H1 (cell line): Measurements from ENCODE around the gene RERE. TPM values are rescaled to one million over a fixed set of nuclear protein-coding genes. Genes with fewer than 3 reads are reported as not detected.

Experiments used
- CTCF ChIA-PET: fragments of 300-600 bp; sonication (Branson Sonifier 250); formaldehyde crosslinking; loops from one replicate; lab custom pipeline; 2021; ENCODE audit not compliant: partially characterized antibody; lab: Charles Lee
- POLR2A ChIA-PET: fragments of 300-600 bp; sonication (Branson Sonifier 250); formaldehyde crosslinking; loops from one replicate; lab custom pipeline; 2021; ENCODE audit warnings: inconsistent platforms; ENCODE audit not compliant: partially characterized antibody; lab: Charles Lee
- DNase-seq, 2 experiments: peaks; one replicate each; pipeline versions ENCODE4 v3.0.0 to v3.0.0-alpha.2; 2010 to 2022; ENCODE audit warnings: low spot score in 2 of 2, low read depth in 1 of 2, mixed read lengths in 1 of 2
- FAIRE-seq: peaks from 2 replicates; lab custom pipeline; 2011; peaks lifted over from hg19 to GRCh38; lab: Jason Lieb, UNC
- H2AFZ ChIP-seq: 2 replicates; pipeline ENCODE4 v1.8.1; 2012; ENCODE audit warnings: low read length, inconsistent platforms
- H2AK5ac ChIP-seq: 2 replicates; pipeline ENCODE4 v1.6.1; 2013; ENCODE audit warnings: low read depth, low read length
- H2BK120ac ChIP-seq: replicated peaks from 2 replicates; pipeline ENCODE3; 2013; ENCODE audit warnings: low read depth, low read length, inconsistent platforms
- H2BK12ac ChIP-seq: 2 replicates; pipeline ENCODE4 v1.6.1; 2013; ENCODE audit warnings: low read depth, low read length
- H2BK15ac ChIP-seq: 2 replicates; pipeline ENCODE4 v1.6.1; 2013; ENCODE audit warnings: low read length
- H2BK20ac ChIP-seq: 2 replicates; pipeline ENCODE4 v1.6.1; 2013; ENCODE audit warnings: low read length
- H2BK5ac ChIP-seq: 2 replicates; pipeline ENCODE4 v1.6.1; 2013; ENCODE audit warnings: low read depth, low read length
- H3K14ac ChIP-seq: 2 replicates; pipeline ENCODE4 v1.6.1; 2013; ENCODE audit warnings: inconsistent platforms; ENCODE audit not compliant: insufficient read length
- H3K18ac ChIP-seq: 2 replicates; pipeline ENCODE4 v1.6.1; 2013; ENCODE audit warnings: low read length; ENCODE audit errors: extremely low read depth
- H3K23ac ChIP-seq: 2 replicates; pipeline ENCODE4 v1.6.1; 2013; ENCODE audit warnings: inconsistent platforms; ENCODE audit not compliant: insufficient read length
- H3K23me2 ChIP-seq: 2 replicates; pipeline ENCODE4 v1.6.1; 2013; ENCODE audit warnings: low read depth, low read length
- H3K27ac ChIP-seq: 2 replicates; pipeline ENCODE4 v1.6.1; 2011; ENCODE audit warnings: low read depth, low read length, inconsistent platforms
- H3K27me3 ChIP-seq, 4 experiments: replicated peaks in 1 of 4; 1 replicate in 1 of 4; 2 replicates in 3 of 4; pipeline versions ENCODE4 v1.6.1 to v1.8.1; 2011 to 2013; ENCODE audit warnings: low read length in 3 of 4, mild to moderate bottlenecking in 3 of 4, inconsistent platforms in 2 of 4, mixed read lengths in 2 of 4, moderate library complexity in 1 of 4; ENCODE audit not compliant: control insufficient read depth in 3 of 4, insufficient read depth in 3 of 4; ENCODE audit errors: extremely low read depth in 1 of 4
- H3K36me3 ChIP-seq, 4 experiments: 2 replicates each; pipeline versions ENCODE4 v1.6.1 to v1.8.1; 2011 to 2013; ENCODE audit warnings: mild to moderate bottlenecking in 4 of 4, low read length in 3 of 4, moderate library complexity in 2 of 4, control low read depth in 1 of 4, inconsistent platforms in 1 of 4; ENCODE audit not compliant: insufficient read depth in 4 of 4, control insufficient read depth in 2 of 4
- H3K4ac ChIP-seq: replicated peaks from 2 replicates; pipeline ENCODE3; 2013; ENCODE audit warnings: low read length, low read depth, mixed read lengths, inconsistent platforms; ENCODE audit not compliant: insufficient read length
- H3K4me1 ChIP-seq, 4 experiments: replicated peaks in 1 of 4; 1 replicate in 1 of 4; 2 replicates in 3 of 4; pipeline versions ENCODE4 v1.6.1 to v1.8.1; 2011 to 2013; ENCODE audit warnings: low read length in 3 of 4, inconsistent platforms in 2 of 4, mixed read lengths in 1 of 4; ENCODE audit not compliant: insufficient read depth in 4 of 4, control insufficient read depth in 3 of 4
- H3K4me2 ChIP-seq, 2 experiments: 2 replicates each; pipeline versions ENCODE4 v1.6.1 to v1.8.1; 2011 to 2013; ENCODE audit warnings: low read depth in 2 of 2, low read length in 2 of 2, control low read depth in 1 of 2, inconsistent platforms in 1 of 2, mild to moderate bottlenecking in 1 of 2; ENCODE audit not compliant: insufficient read depth in 1 of 2
- H3K4me3 ChIP-seq, 4 experiments: fragments of 200-600, 300-600 bp in 1 of 4; sonication (generic), shearing (Covaris generic), sonication (Bioruptor Twin) in 1 of 4; 2 replicates each; pipeline versions ENCODE4 v1.5.1 to v1.8.1; 2011 to 2016; ENCODE audit warnings: low read length in 4 of 4, low read depth in 3 of 4, control low read depth in 2 of 4, inconsistent platforms in 2 of 4, mild to moderate bottlenecking in 2 of 4, mixed read lengths in 1 of 4, moderate library complexity in 1 of 4; ENCODE audit not compliant: insufficient read depth in 2 of 4; ENCODE audit errors: extremely low read depth in 1 of 4
- H3K56ac ChIP-seq: replicated peaks from 2 replicates; pipeline ENCODE3; 2013; ENCODE audit warnings: low read depth, mild to moderate bottlenecking, mixed read lengths, low read length, inconsistent platforms; ENCODE audit not compliant: insufficient read length
- H3K79me1 ChIP-seq: 2 replicates; pipeline ENCODE4 v1.6.1; 2013; ENCODE audit warnings: low read depth, low read length, control low read depth
- H3K79me2 ChIP-seq, 2 experiments: 2 replicates each; pipeline versions ENCODE4 v1.6.1 to v1.8.1; 2012 to 2013; ENCODE audit warnings: low read length in 2 of 2, mild to moderate bottlenecking in 2 of 2, inconsistent platforms in 1 of 2; ENCODE audit not compliant: insufficient read depth in 2 of 2, control insufficient read depth in 1 of 2
- H3K9ac ChIP-seq, 4 experiments: replicated peaks in 1 of 4; 1 replicate in 1 of 4; 2 replicates in 3 of 4; pipeline versions ENCODE4 v1.6.1 to v1.8.1; 2011 to 2013; ENCODE audit warnings: low read depth in 3 of 4, low read length in 3 of 4, control low read depth in 2 of 4, mild to moderate bottlenecking in 2 of 4, moderate library complexity in 2 of 4, inconsistent platforms in 1 of 4; ENCODE audit errors: extremely low read depth in 1 of 4
- H3K9me3 ChIP-seq, 2 experiments: 2 replicates each; pipeline versions ENCODE4 v1.6.1 to v1.8.1; 2012 to 2013; ENCODE audit warnings: mild to moderate bottlenecking in 2 of 2, moderate library complexity in 2 of 2, control low read depth in 1 of 2, inconsistent platforms in 1 of 2, low read depth in 1 of 2, low read length in 1 of 2, mixed read lengths in 1 of 2; ENCODE audit not compliant: insufficient read depth in 2 of 2
- H4K20me1 ChIP-seq, 2 experiments: replicated peaks in 1 of 2; 2 replicates each; pipeline versions ENCODE3 to v1.8.1; 2011 to 2013; ENCODE audit warnings: inconsistent platforms in 2 of 2, low read length in 2 of 2, mild to moderate bottlenecking in 1 of 2; ENCODE audit not compliant: insufficient read depth in 2 of 2, control insufficient read depth in 1 of 2
- H4K5ac ChIP-seq: 2 replicates; pipeline ENCODE4 v1.6.1; 2013; ENCODE audit warnings: low read length, low read depth, mixed read lengths, inconsistent platforms; ENCODE audit not compliant: insufficient read length
- H4K8ac ChIP-seq: 2 replicates; pipeline ENCODE4 v1.8.0; 2013; ENCODE audit warnings: mild to moderate bottlenecking, moderate library complexity, low read length, inconsistent platforms; ENCODE audit not compliant: insufficient read depth; ENCODE audit errors: extremely low read depth
- H4K91ac ChIP-seq: replicated peaks from 2 replicates; pipeline ENCODE3; 2013; ENCODE audit warnings: low read length, mixed read lengths, inconsistent platforms; ENCODE audit not compliant: insufficient read length
- SRF ChIP-seq: IDR thresholded peaks from 2 replicates; pipeline ENCODE4 v1.6.1; 2011; ENCODE audit warnings: mild to moderate bottlenecking, low read depth, low read length, moderate library complexity
- TEAD4 ChIP-seq: IDR thresholded peaks from 2 replicates; pipeline ENCODE4 v1.6.1; 2012; ENCODE audit warnings: low read depth, low read length, inconsistent platforms, mixed read lengths
- WGBS, 2 experiments: shearing (Covaris generic) in 1 of 2; methylation state at CpG; one replicate each; pipeline versions ENCODE4 v1.1.6 to v1.1.7; 2013 to 2015; ENCODE audit warnings: low lambda C conversion rate in 2 of 2, mixed read lengths in 2 of 2, inconsistent platforms in 1 of 2, low coverage in 1 of 2, missing lambda C conversion rate in 1 of 2; ENCODE audit not compliant: insufficient replicate concordance in 2 of 2, insufficient coverage in 1 of 2, insufficient read length in 1 of 2; ENCODE audit errors: extremely low coverage in 1 of 2, missing lambda C conversion rate in 1 of 2; 5-methylcytosine and 5-hydroxymethylcytosine counted together
- polyA plus RNA-seq, 7 experiments: library from polyadenylated mRNA; depleted of rRNA in 3 of 7; stranded (reverse) in 5 of 7; unstranded in 2 of 7; fragments of >200 nt in 5 of 7; fragments of 200-250 nt in 2 of 7; gene quantifications; 1 replicate in 5 of 7; 2 replicates in 1 of 7; 4 replicates in 1 of 7; pipeline versions ENCODE4 v1.2.1 to v1.2.3, GENCODE V29; 2011 to 2013; ENCODE audit warnings: missing spikeins in 2 of 7, mixed read lengths in 2 of 7
- total RNA-seq: library from RNA; stranded (reverse); fragmentation: NEBNext Ultra II Directional; extraction: Animal tissue kit (Norgen Biotek cat#: 25700); gene quantifications from 2 replicates; pipeline ENCODE4 v1.2.1, GENCODE V29; 2021

The RERE gene
- total and polyA plus RNA-seq, 2 of the 8 experiments (the other 6 are each of a cell fraction or from before 2014, with no cell fraction given), result 15.3 to 142 TPM

GRCh38 chr1:8464377-8464776 is 353.1 kb downstream of the RERE start:
- Histone ChIP-seq H3K23ac (no peak overlapping the region), H2BK12ac (no peak overlapping the region), H3K27ac (no peak overlapping the region), H3K18ac (0 out of 2 replicates have a peak overlapping the region, but pooled peaks have one; percentile 75), H3K27me3 (no peaks in the 10 kb centered on the region), H3K23me2 (no peaks in the 10 kb centered on the region), H3K56ac (no peak overlapping the region), H3K4me1 (peaks cover 15 to 35% (median 21%) of the 10 kb centered on the region in 4 experiments), H2BK15ac (peak overlapping the region; percentile 89; the same call in 1 of the 2 replicates), H2BK20ac (no peak overlapping the region), H2AFZ (no peak overlapping the region), H2BK120ac (no peak overlapping the region), H3K4me3 (no peak overlapping the region), H2BK5ac (peak overlapping the region; percentile 55; the same call in 1 of the 2 replicates), H3K14ac (no peak overlapping the region), H3K79me1 (no peaks in the 10 kb centered on the region), H4K5ac (peak overlapping the region; percentile 4), H3K4ac (peak overlapping the region; percentile 44), H3K36me3 (no peaks in the 10 kb centered on the region; a peak in 1 of 8 replicates), H3K9ac (no peak overlapping the region), H4K8ac (0 out of 2 replicates have a peak overlapping the region, but pooled peaks have one; percentile 45), H2AK5ac (no peak overlapping the region), H4K91ac (peak overlapping the region; percentile 93), H3K4me2 (no peak overlapping the region), H4K20me1 (peaks cover 0 to 2% of the 10 kb centered on the region in 2 experiments), H3K9me3 (no peaks in the 10 kb centered on the region), H3K79me2 (peaks cover 0 to 8% of the 10 kb centered on the region in 2 experiments; a peak in 1 of 4 replicates)
- DNase-seq, result no peak
- ChIA-PET POLR2A (no interaction called here), CTCF (interaction anchor here (0.6 to 2.4 kb wide), 9 partner anchors 9 to 275 kb away, joined by 3 to 9 read pairs (median 3); no protein-coding TSS in a partner anchor)
- FAIRE-seq, result no peak
- TF ChIP-seq TEAD4 (peak; percentile 47; the same call in 1 of the 2 replicates), SRF (no peak)
- WGBS, 2 experiments, result 90% methylated on average over 4 of the region's 4 CpGs; no CpG with 5 or more reads in 1 of the 2 experiments
